HG03095 (cell line): Measurements from ENCODE around the gene TMBIM4.

Experiments
- ATAC-seq: cut with Tn5 transposase; IDR thresholded peaks from one replicate; pipeline ENCODE4 v1.9.1; 2021; ENCODE audit warnings: moderate library complexity; ENCODE audit not compliant: unreplicated experiment

The TMBIM4 gene

DNA sequence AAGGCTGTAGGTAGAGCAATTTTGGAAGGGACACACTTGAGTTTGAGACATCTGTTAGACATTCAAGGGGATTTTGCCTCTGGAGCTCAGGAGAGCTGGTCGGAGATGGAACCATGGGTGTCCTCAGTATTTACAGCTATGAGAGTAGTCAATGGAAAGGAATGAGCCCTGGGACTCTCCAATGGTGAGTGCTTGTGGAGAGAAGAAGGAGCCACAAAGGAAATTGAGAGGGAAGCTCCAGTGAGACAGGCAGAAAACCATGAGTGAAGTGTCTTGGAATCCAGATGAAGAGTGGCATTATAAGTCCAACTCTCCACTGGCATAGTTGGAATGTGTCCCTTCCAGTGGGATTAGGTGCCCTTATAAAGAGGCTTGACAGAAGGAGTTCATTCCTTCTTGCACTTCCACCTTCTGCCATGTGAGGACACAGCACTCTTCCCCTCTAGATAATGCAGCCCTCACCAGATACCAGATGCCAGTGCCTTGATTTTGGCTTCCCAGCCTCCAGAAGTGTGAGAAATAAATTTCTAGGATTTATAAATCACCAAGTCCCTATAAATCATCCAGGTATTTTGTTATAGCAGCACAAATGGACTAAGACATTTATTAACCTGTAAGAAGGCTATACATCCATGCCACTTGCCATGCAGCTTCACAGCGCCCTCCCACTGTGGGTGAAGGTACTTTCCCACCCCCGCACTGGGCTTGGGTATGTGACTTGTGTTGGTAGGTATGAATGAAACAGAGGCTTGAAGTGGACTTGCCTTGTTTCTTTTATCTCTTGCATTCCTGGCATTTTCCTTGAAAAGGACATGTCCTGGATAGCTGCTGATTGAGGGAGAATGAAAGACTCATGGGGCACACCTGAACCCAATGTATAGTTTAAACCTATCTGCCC lies 66.5 kb downstream of the TMBIM4 start:
- no peak for ATAC-seq

DNA sequence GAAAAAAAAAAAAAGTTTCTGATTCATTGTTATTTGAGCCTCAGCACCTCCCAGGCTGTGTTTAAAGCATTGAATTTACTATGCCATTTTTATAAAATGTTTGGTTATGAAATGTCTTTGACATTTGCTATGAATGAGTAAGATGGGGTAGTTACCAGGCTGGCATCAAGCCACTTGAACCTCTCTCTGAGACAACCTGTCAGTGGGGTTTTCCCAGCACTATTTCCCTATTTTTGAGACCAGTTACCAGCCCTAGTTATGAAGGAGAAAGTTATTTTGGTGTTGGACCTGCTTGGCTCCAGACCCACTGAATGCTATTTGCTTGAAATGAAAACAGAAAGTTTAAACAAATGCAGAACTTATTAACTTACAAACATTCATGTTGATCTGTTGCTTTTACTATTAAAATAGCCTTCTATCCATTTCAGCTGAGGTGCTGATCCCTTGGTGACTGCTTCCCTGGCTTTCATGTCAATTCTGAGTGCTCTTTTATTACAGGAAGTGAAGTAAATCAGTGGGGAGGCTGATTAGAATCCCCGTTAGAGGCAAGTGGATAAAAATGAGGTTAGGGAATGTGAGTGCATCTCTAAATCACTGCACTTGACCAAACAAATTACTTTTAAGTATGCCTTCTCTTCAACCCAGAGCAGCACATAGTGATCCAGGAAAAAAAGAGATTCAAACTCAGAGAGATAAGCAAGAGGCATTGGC lies 77.1 kb downstream of the TMBIM4 start:
- ATAC-seq = no peak

DNA sequence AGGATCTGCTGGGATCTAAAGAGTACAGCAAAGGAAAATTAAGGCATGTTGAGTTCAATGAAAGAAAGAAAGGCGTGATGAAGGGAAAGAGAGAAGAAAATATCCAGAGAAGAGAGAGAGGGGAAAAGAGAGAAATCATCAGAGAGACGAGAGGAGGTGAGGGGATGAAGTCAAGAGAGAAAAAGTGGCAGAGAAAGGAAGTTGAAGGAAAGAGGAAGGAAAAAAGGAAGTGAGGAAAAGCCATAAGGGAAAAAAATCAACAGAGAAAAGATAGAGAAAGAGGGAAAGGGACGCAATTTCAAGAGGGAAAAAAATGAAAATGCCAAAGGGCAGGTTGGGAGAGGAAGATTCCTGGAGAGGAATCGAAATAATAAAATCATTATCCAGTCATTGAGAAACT lies 79.6 kb downstream of the TMBIM4 start:
- no peak for ATAC-seq

DNA sequence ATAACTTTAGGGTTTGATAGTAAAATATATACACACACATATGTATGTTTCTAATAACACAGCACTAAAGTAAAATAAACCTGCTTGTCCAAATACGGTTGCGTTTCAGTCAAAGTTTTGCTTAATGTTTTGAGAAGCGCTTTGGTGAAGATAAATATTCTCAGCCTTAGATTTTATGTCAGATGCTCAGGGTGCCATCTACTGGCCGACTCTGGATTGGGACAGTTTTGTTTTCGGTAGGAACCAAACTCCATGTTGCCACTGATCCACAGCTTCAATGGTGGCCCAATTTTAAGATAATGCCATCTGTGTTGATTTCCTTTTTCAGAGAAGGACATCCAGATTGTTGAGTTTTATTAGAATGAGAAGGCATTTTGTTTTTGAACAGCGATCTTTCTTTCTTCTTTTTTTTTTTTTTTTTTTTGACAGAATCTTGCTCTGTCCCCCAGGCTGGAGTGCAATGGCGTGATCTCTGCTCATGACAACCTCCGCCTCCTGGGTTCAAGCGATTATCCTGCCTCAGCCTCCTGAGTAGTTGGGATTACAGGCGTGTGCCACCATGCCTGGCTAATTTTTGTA lies 82.3 kb downstream of the TMBIM4 start:
- ATAC-seq = peak; percentile 63

DNA sequence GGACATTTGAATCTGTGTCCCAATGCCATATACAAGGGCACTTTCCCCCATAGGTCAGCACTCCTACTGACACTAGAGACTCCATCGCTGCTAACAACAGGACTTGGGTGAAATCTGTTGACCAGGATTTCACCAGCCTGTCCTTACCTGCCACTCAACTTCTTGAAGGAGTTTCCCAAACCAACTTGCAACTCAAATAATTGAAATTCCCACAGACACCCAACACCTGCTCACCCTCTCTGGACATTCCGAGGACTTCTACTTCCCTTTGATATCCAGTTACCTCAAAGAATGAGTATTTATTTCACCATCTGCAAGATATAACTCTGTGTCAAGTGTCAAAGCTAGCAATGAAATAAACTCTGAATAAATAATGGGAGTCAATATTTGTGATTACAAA lies 83.8 kb downstream of the TMBIM4 start:
- ATAC-seq = no peak
